LNCAP (cell line): ENCODE measurements around the gene MAJIN.

Experiments used
- TF ChIP-seq, protein P1 (sequence below): fragments of 450-650 bp; IDR thresholded peaks from 2 replicates; pipeline ENCODE4 v1.5.1; 2017; ENCODE audit warnings: mild to moderate bottlenecking

The MAJIN gene

DNA sequence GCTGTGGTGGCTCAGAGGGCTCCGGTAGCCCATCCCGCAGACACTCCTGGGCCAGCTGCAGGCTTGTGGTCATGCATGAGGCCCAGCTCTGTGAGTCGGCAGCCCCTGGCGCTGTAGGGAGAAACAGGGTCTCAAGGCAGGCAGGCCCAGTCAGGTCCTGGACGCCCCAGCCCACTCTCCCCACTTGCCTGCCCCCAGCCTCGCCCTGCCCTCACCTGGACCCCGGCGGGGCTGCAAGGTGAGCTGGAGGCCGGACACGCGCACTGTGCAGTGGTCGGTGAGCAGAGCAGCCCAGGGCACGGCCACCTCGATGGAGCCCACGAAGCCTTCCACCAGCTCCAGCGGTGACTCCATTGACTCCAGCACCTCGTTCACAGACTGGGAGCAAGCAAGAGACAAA, 57.8 kb downstream of the MAJIN start:
- TF ChIP-seq, protein P1, sequence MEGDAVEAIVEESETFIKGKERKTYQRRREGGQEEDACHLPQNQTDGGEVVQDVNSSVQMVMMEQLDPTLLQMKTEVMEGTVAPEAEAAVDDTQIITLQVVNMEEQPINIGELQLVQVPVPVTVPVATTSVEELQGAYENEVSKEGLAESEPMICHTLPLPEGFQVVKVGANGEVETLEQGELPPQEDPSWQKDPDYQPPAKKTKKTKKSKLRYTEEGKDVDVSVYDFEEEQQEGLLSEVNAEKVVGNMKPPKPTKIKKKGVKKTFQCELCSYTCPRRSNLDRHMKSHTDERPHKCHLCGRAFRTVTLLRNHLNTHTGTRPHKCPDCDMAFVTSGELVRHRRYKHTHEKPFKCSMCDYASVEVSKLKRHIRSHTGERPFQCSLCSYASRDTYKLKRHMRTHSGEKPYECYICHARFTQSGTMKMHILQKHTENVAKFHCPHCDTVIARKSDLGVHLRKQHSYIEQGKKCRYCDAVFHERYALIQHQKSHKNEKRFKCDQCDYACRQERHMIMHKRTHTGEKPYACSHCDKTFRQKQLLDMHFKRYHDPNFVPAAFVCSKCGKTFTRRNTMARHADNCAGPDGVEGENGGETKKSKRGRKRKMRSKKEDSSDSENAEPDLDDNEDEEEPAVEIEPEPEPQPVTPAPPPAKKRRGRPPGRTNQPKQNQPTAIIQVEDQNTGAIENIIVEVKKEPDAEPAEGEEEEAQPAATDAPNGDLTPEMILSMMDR, result no peak

DNA sequence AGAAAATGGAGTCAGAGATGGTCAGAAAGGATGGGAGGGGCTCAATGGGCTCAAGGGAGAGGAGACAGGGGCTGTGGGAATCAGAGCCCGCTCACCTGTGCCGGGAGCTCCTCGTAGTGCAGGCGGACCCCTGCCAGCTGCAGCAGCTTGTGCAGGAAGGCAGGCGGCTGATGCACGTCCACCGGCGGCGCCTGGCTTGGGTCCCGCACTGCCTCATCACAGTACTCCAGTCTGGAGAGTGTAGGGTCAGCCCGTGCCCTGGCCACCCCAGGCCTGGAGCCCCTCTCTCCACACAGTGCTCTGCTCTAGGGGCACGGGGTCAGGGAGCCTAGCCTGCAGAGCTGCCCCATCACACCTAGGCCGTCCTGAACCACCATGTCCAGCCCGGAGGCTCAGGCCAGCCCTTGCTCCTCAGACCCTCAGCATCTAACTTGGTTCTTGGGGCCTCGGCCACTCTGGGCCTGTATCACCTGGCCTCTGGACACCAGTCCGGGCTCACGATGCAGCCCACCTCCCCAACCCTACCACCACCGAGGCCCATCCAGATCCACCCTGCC, 58.7 kb downstream of the MAJIN start:
- TF ChIP-seq, protein P1, result no peak

DNA sequence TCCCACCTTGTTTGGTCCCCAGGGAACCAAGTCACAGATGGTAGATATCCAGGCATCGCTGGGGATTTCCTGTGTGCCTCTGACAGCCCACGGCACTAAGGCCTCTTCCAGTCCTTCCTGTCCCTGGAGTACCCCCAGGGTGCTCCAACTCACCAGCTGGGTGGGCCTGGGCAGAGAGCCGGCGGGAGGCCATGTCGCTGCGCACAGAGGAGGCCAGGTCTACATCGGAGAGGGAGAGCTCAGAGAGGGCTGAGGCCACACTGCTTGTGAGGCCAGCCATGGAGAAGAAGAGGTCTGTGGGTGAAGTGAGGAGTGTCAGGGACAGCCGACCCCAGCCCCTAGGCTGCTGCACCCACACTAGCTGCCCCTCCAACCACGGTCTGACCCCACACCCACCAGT, 60.2 kb downstream of the MAJIN start:
- TF ChIP-seq, protein P1, result no peak

DNA sequence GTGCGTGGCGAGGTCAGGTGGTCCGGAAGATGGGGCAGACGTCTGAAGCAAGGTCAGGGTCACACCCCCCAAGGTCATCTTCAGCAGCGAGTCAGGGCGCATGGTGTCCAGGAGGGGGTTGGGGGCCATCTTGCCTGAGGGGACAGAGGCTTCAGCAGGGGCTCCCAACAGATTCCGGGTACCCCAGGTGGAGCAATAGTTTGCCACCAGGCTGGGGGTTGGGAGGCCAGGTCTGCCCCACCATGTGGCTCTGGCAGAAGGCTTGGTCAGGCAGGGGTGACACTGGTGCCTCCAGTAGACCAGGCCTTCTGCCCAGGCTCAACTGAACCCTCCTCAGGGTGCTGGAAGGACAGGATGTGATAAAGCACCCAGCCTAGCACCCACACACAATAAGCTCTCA, 60.8 kb downstream of the MAJIN start:
- TF ChIP-seq, protein P1, result no peak

DNA sequence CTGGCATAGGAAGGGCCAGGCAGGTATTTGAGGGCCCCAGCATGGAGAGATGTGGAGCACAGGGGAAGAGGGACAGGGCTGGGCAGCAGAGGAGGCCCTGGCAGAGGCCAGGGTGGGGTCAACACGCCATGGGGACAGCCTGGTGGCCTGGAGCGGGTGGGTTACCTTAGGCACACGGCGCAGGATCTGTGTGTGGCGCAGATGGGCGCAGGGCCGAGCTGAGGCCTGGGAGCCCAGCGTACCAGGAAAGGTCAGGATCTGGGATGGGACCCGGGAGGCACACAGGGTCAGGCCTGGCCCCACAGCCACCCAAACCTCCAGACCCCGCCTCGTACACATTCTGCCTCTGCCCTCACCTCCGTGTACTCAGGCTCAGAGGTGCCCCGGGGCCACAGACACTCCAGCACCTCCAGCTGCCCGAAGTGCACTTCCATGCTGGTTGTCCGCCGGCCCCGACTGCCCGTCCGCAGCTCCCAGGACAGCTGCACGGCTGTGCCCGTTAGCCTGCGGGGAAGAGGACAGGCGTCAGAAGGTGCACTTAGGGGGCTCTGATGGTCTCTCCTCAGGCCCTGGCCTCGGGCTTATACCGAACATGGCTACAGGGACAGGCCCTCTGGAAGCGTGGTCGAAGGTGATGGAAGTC, 61.3 kb downstream of the MAJIN start:
- TF ChIP-seq, protein P1, result no peak

DNA sequence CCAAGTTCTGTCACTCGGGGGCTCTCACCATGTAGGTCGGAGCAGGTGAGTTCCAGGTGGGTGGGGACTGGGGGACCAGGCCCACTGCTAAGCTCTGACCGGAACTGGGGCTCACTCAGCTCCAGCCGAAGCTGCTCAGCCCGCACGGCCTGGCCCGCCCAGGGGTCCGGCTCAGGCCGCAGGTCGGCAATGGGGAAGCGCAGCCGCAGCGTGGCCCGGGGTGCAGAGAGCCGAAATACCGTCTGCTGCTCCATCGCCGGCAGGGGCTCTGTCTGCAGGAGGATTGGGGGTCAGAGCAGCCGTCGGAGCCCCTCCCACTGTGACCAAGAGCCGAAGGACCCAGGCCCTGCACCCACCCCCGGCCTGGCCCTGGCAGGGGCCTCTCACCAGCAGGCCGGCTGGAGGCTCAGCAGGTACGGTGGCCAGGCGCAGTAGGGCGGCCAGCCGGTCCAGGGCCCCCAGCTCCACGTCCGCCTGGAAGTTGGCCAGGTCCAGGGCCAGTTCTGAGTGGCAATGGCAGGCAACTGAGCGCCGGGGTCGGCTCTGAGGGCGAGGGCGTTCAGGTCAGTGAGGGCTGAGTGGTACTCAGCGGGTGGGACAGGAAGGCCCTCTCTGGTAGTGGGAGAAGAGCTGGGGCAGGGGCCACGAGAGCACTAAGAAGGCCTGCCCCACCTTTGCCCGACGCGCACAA, 62.1 kb downstream of the MAJIN start:
- TF ChIP-seq, protein P1, result no peak

DNA sequence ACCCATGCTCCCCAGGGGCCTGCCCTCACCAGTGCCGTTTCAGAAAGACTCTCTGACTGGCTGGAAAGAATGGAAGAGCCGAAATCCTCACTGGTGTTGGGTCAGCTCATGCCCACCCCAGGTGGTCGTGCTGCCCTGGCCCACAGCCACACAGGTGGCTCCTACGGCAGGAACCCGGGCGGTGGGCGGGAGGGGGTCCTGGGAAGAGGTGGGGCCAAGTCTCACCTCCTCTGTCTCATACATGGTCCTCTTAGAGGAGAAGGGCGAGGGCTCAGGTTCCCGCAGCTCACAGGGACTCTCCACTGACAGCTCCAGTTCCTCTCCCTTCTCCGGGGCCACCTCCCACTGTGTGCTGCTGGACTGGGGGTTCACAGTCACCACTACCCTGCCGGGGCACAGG, 63.1 kb downstream of the MAJIN start:
- TF ChIP-seq, protein P1, result no peak
